SK-N-SH (cell line): ENCODE measurements around the gene DNAJA2. TPM values are rescaled to one million over a fixed set of nuclear protein-coding genes. Genes with fewer than 3 reads are reported as not detected.

Experiments
- CTCF ChIA-PET: fragments of 300-600, 350-600 bp; formaldehyde crosslinking; extraction: SDS; loops from one replicate; lab custom pipeline; 2021; lab: Yijun Ruan, JAX
- POLR2A ChIA-PET: fragments of 350-600 bp; sonication (Branson Sonifier 250); formaldehyde crosslinking; extraction: SDS; loops from one replicate; lab custom pipeline; 2020; ENCODE audit warnings: antibody characterized with exemption, inconsistent platforms; lab: Yijun Ruan, JAX
- DNase-seq: peaks from one replicate; pipeline ENCODE4 v3.0.0; 2012
- H2AFZ ChIP-seq: fragments of 200-600 bp; sonication (generic); 2 replicates; pipeline ENCODE4 v1.8.1; 2016; ENCODE audit warnings: antibody characterized with exemption, mild to moderate bottlenecking, low read depth
- H3F3A ChIP-seq: fragments of 200-600 bp; sonication (generic); replicated peaks from 2 replicates; pipeline ENCODE3; 2016; ENCODE audit warnings: antibody characterized with exemption, mild to moderate bottlenecking; ENCODE audit not compliant: insufficient read depth
- H3K27ac ChIP-seq, 2 experiments: fragments of 200-500 bp in 1 of 2; fragments of 200-600 bp in 1 of 2; sonication (Bioruptor generic) in 1 of 2; sonication (generic), shearing (Covaris generic) in 1 of 2; 2 replicates each; pipeline versions ENCODE4 v1.5.1 to v1.6.1; 2014 to 2016; ENCODE audit warnings: low read depth in 2 of 2, inconsistent platforms in 1 of 2, low read length in 1 of 2, mild to moderate bottlenecking in 1 of 2, mixed read lengths in 1 of 2
- H3K27me3 ChIP-seq: fragments of 200-600 bp; sonication (generic), shearing (Covaris generic); 2 replicates; pipeline ENCODE4 v1.6.1; 2016; ENCODE audit warnings: mixed run types; ENCODE audit not compliant: insufficient read depth
- H3K36me3 ChIP-seq, 2 experiments: fragments of 200-500 bp in 1 of 2; fragments of 200-600 bp in 1 of 2; sonication (Bioruptor generic) in 1 of 2; sonication (generic) in 1 of 2; replicated peaks in 1 of 2; 2 replicates each; pipeline versions ENCODE3 to v1.5.1; 2014 to 2016; ENCODE audit warnings: low read length in 1 of 2, mild to moderate bottlenecking in 1 of 2; ENCODE audit not compliant: insufficient read depth in 2 of 2, control insufficient read depth in 1 of 2
- H3K4me1 ChIP-seq, 2 experiments: fragments of 200-500 bp in 1 of 2; fragments of 200-600 bp in 1 of 2; sonication (Bioruptor generic) in 1 of 2; sonication (generic), shearing (Covaris generic) in 1 of 2; 2 replicates each; pipeline versions ENCODE4 v1.5.1 to v1.6.1; 2014 to 2016; ENCODE audit warnings: low read depth in 1 of 2, low read length in 1 of 2, mixed run types in 1 of 2; ENCODE audit not compliant: insufficient read depth in 2 of 2, control insufficient read depth in 1 of 2
- H3K4me2 ChIP-seq: fragments of 200-600 bp; sonication (generic), shearing (Covaris generic); 2 replicates; pipeline ENCODE4 v1.6.1; 2017; ENCODE audit warnings: mixed run types
- H3K4me3 ChIP-seq, 2 experiments: fragments of 200-500 bp in 1 of 2; fragments of 200-600 bp in 1 of 2; sonication (Bioruptor generic) in 1 of 2; sonication (generic), shearing (Covaris generic) in 1 of 2; 2 replicates each; pipeline versions ENCODE4 v1.5.1 to v1.8.1; 2014 to 2016; ENCODE audit warnings: low read depth in 2 of 2, inconsistent platforms in 1 of 2, low read length in 1 of 2, mild to moderate bottlenecking in 1 of 2, mixed read lengths in 1 of 2, moderate library complexity in 1 of 2
- H3K79me2 ChIP-seq: fragments of 200-600 bp; sonication (generic); 2 replicates; pipeline ENCODE4 v1.8.1; 2017; ENCODE audit warnings: mild to moderate bottlenecking; ENCODE audit not compliant: insufficient read depth
- H3K9ac ChIP-seq: fragments of 200-600 bp; sonication (generic); 2 replicates; pipeline ENCODE4 v1.6.1; 2017; ENCODE audit warnings: mixed run types
- H3K9me2 ChIP-seq: fragments of 200-600 bp; sonication (generic); 2 replicates; pipeline ENCODE4 v1.6.1; 2017; ENCODE audit warnings: mixed run types
- H3K9me3 ChIP-seq: fragments of 200-600 bp; sonication (generic); 2 replicates; pipeline ENCODE4 v1.6.1; 2017; ENCODE audit warnings: mixed run types, mild to moderate bottlenecking, moderate library complexity
- H4K20me1 ChIP-seq: fragments of 200-600 bp; sonication (generic); 2 replicates; pipeline ENCODE4 v1.6.1; 2017; ENCODE audit warnings: mild to moderate bottlenecking, mixed run types; ENCODE audit not compliant: insufficient read depth
- FOXJ3 ChIP-seq: sonication (generic); formaldehyde crosslinking; IDR thresholded peaks from 2 replicates; pipeline ENCODE4 v1.5.1; 2020; ENCODE audit warnings: mild to moderate bottlenecking, missing genetic modification reagents
- MXI1 ChIP-seq: IDR thresholded peaks from 2 replicates; pipeline ENCODE4 v1.6.1; 2012; ENCODE audit warnings: mild to moderate bottlenecking, low read depth, low read length, improper control_type of control experiment
- POLR2AphosphoS5 ChIP-seq: IDR thresholded peaks from 2 replicates; pipeline ENCODE4 v1.6.1; 2012; ENCODE audit warnings: low read depth, low read length
- RAD21 ChIP-seq: IDR thresholded peaks from 2 replicates; pipeline ENCODE4 v1.6.1; 2012; ENCODE audit warnings: mild to moderate bottlenecking, low read length
- YY1 ChIP-seq: IDR thresholded peaks from 2 replicates; pipeline ENCODE4 v1.4.0; 2012; ENCODE audit warnings: low read depth, mild to moderate bottlenecking
- WGBS: methylation state at CpG from one replicate; pipeline ENCODE4 v1.1.6; 2017; ENCODE audit warnings: low lambda C conversion rate; 5-methylcytosine and 5-hydroxymethylcytosine counted together
- polyA plus RNA-seq, 3 experiments: library from polyadenylated mRNA; depleted of rRNA; stranded (reverse); fragments of >200 nt; gene quantifications; 2 replicates each; pipeline ENCODE4 v1.2.3, GENCODE V29; 2012
- TF ChIP-seq, protein P1 (sequence below): IDR thresholded peaks from 2 replicates; pipeline ENCODE4; 2012
- TF ChIP-seq, protein P2 (sequence below): IDR thresholded peaks from 2 replicates; pipeline ENCODE4 v1.4.0; 2012; ENCODE audit warnings: low read depth, borderline replicate concordance

DNAJA2 gene
- polyA plus RNA-seq, 1 of the 3 experiments (the other 2 are of a cell fraction) = 9.7 TPM

- Histone ChIP-seq H2AFZ (peak overlapping the region; percentile 93), H3F3A (peaks cover 11% of the 10 kb centered on the region), H3K9ac (peak overlapping the region; percentile 90), H3K27me3 (no peaks in the 10 kb centered on the region), H3K4me2 (peak overlapping the region; percentile 91), H3K9me3 (no peaks in the 10 kb centered on the region), H3K36me3 (peaks cover 16 to 18% of the 10 kb centered on the region in 2 experiments), H3K79me2 (peaks cover 47% of the 10 kb centered on the region), H4K20me1 (peaks cover 20% of the 10 kb centered on the region), H3K4me1 (peaks cover 10 to 13% of the 10 kb centered on the region in 2 experiments; a peak in 3 of 4 replicates), H3K27ac (peak overlapping the region; percentile 86 to 98), H3K4me3 (peak overlapping the region; percentile 91 to 95; a peak in 3 of 4 replicates), H3K9me2 (no peaks in the 10 kb centered on the region)
- DNase-seq = peak; percentile 57
- TF ChIP-seq POLR2AphosphoS5 (no peak), FOXJ3 (no peak), RAD21 (no peak), MXI1 (peak; percentile 84), YY1 (no peak)
- TF ChIP-seq, protein P1, sequence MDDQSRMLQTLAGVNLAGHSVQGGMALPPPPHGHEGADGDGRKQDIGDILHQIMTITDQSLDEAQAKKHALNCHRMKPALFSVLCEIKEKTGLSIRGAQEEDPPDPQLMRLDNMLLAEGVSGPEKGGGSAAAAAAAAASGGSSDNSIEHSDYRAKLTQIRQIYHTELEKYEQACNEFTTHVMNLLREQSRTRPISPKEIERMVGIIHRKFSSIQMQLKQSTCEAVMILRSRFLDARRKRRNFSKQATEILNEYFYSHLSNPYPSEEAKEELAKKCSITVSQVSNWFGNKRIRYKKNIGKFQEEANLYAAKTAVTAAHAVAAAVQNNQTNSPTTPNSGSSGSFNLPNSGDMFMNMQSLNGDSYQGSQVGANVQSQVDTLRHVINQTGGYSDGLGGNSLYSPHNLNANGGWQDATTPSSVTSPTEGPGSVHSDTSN = no peak
- ChIA-PET POLR2A (interaction anchor here (1.7 to 2.2 kb wide), 2 partner anchors 13 to 64 kb away, joined by 4 to 11 read pairs; no protein-coding TSS in a partner anchor), CTCF (interaction anchor here (0.7 to 2.7 kb wide), 9 partner anchors 9 to 1182 kb away, joined by 3 to 13 read pairs (median 3); partner anchors contain the start of gene NETO2)
- WGBS = 66% methylated on average over 6 of the region's 6 CpGs
These were observed 878 bp upstream of the DNAJA2 start for GRCh38 chr16:46974352-46974751.

DNA sequence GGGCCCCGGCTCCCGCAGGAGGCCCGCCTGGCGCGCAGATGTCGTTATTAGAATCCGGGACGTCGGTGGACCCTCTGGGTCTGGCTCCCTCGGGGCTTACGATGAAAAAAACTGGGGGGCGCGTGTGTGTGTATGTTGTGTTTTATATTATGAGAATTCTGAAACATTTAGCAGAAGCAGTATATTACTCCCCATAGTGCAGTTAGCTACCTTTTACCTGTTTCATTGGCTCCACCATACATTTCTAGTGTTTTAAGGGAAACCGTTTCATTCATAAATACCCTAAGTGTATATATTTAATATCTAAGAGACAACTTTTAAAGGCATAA is 486 bp upstream of the DNAJA2 start:
- Histone ChIP-seq H4K20me1 (peaks cover 22% of the 10 kb centered on the region), H3K27ac (peak overlapping the region; percentile 86 to 98), H3F3A (peaks cover 11% of the 10 kb centered on the region), H3K9me2 (no peaks in the 10 kb centered on the region), H3K4me2 (peak overlapping the region; percentile 91), H3K4me3 (peak overlapping the region; percentile 91 to 95), H3K79me2 (peaks cover 51% of the 10 kb centered on the region), H3K9ac (peak overlapping the region; percentile 90), H3K4me1 (peaks cover 10 to 13% of the 10 kb centered on the region in 2 experiments; a peak in 3 of 4 replicates), H3K36me3 (peaks cover 20 to 21% of the 10 kb centered on the region in 2 experiments), H3K9me3 (no peaks in the 10 kb centered on the region), H2AFZ (peak overlapping the region; percentile 93), H3K27me3 (no peaks in the 10 kb centered on the region)
- 14% methylated on average over 12 of the region's 14 CpGs for WGBS
- TF ChIP-seq, protein P2, sequence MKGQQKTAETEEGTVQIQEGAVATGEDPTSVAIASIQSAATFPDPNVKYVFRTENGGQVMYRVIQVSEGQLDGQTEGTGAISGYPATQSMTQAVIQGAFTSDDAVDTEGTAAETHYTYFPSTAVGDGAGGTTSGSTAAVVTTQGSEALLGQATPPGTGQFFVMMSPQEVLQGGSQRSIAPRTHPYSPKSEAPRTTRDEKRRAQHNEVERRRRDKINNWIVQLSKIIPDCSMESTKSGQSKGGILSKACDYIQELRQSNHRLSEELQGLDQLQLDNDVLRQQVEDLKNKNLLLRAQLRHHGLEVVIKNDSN = no peak
- 0 out of 2 replicates have a peak, but pooled peaks have one; percentile 2 for TF ChIP-seq YY1
- POLR2A ChIA-PET = interaction anchor here (1.7 to 2.2 kb wide), 2 partner anchors 13 to 64 kb away, joined by 4 to 11 read pairs; no protein-coding TSS in a partner anchor
- CTCF ChIA-PET = interaction anchor here (0.7 to 2.7 kb wide), 10 partner anchors 9 to 1191 kb away, joined by 3 to 13 read pairs (median 3); partner anchors contain the start of gene NETO2
- no peak for DNase-seq
